T-helper 2 cell treated with Interferon-gamma antibody and Interleukin-4, amounts not matched to agents 100 ng/mL and 5 ng/mL, for 36 hours (primary cell): ENCODE data around the gene LZTFL1. TPM values are rescaled to one million over a fixed set of nuclear protein-coding genes. Genes with fewer than 3 reads are reported as not detected.

Source experiments
- intact Hi-C: fragments of 100-400 bp; cut with micrococcal nuclease; formaldehyde crosslinking; loops from one replicate; pipeline ENCODE4 v1.15.1; 2023
- total RNA-seq: library from RNA; stranded (reverse); gene quantifications from 2 replicates; pipeline ENCODE4 v1.2.3, GENCODE V29; 2022

LZTFL1 gene
- total RNA-seq, 1 donor from 2014 or later = 6.5 TPM

DNA sequence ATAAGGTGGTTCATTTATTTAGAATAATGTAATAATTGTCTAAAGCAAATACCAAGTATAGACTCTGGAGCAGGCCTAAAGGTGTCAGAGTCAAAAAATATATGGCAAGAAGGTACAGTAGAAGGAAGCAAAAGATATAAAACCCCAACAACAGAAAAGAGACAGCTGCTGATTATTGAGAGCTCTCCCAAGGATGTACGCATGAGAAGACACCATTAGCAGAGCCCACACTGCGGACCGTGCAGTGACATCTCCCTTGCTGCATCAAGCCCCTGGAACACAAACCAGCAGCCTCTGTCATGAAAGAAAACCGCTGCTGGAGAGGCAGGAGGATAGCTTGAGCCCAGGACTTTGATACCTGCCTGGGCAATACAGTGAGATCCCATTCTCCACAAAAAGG is 27.6 kb downstream of the LZTFL1 start:
- intact Hi-C loops = no loop called here

DNA sequence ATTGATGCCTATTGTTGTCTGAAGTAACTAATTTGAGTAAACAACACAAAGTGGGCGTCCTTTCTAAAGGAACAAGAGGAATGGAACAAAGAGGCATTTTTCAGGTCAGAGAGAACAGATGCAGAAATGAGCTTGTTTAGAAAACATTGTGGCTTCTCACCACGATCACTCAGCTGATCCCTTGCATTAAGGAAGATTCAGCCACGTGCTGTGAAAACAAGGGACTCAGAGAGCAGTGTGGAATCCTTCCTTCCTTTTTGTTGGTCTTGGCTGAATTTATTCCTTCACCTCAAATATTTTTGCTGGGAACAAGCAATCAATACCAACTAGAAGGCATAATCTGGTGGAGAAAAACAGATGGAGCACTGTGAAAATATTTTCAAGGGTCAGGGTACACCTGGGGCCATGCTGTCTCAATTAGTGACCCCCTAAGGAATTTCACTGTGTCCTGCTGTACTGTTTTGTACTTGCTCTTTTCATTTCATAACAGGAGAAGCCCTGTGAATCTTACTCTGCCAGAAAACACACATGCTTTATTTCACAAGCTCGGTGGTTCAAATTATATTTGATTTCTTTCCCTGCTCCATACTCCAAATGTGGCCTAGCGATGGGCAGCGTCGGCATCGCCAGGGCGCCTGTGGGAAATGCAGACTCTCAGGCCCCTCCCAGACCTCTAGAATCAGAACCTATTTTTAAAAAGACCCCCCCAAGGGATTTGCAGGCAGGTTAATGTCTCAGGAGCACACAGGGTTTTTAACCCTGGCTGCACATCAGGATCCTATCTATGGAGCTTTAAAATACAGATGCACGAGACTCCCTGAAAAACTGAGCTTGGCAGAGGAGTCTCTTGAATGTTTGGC is 34.0 kb downstream of the LZTFL1 start:
- intact Hi-C loops = no loop called here

- intact Hi-C loops = no loop called here
These were observed 34.8 kb downstream of the LZTFL1 start for GRCh38 chr3:45807133-45807532.

DNA sequence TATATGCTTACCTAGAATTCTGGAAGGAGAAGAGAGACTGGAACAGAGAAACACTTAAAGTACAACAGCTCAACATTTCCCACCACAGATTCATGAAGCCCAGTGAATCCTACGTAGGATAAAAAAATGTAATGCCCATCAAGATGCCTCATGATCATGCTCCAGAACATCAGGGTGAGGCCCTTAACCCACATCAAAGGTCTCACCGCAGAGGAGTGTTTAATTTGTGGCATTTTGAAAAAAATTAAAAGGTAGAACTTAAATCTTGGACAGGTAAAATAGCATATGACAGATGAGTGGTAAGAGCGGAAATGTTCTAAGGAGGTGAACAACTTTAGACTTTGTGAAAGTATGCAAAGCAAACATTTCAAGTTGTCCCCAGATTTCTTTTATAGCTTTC is 35.8 kb downstream of the LZTFL1 start:
- intact Hi-C loops = no loop called here

- intact Hi-C loops = no loop called here
These were observed 38.5 kb downstream of the LZTFL1 start for GRCh38 chr3:45803252-45803935.

- intact Hi-C loops = no loop called here
These were observed 39.8 kb downstream of the LZTFL1 start for GRCh38 chr3:45802146-45802545.

DNA sequence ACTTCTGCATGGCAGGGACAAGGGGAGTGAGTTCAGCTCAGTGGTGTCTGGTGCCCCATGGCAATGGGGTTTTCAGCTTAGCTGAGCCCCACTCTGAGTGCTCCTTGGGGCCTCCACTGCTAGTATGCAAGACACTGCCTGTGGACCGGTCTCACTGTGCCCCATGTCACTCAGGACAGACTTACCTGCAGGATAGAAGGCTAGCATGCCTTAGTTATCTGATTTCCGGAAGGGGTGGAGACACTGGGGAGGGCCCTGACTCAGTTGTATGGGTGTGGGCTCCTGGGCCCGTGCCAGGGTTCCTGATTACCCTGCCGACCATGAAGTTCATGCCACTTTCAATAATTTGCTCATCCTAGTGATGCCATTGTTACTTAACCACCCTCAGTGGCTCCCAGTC is 41.3 kb downstream of the LZTFL1 start:
- intact Hi-C loops = no loop called here

- intact Hi-C loops = no loop called here
These were observed 42.3 kb downstream of the LZTFL1 start for GRCh38 chr3:45799586-45799985.

DNA sequence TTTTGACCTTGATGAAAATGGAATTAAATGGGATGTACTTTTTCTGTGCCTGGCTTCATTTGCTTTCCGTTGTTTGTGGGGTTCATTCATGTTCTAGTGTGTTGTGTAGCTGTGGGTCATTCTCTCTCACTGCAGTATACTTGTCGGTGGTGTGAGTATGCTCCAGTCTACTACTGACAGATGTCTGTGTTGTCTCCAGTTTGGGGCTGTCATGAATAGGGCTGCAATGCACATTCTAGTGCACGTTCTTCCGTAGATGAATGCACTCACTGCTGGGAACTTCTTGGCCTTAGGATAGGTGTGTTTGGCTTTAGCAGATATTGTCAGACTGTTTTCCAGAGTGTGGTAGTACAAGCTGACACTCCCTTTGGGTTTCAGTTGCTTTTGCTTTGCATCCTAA is 43.9 kb downstream of the LZTFL1 start:
- intact Hi-C loops = no loop called here

DNA sequence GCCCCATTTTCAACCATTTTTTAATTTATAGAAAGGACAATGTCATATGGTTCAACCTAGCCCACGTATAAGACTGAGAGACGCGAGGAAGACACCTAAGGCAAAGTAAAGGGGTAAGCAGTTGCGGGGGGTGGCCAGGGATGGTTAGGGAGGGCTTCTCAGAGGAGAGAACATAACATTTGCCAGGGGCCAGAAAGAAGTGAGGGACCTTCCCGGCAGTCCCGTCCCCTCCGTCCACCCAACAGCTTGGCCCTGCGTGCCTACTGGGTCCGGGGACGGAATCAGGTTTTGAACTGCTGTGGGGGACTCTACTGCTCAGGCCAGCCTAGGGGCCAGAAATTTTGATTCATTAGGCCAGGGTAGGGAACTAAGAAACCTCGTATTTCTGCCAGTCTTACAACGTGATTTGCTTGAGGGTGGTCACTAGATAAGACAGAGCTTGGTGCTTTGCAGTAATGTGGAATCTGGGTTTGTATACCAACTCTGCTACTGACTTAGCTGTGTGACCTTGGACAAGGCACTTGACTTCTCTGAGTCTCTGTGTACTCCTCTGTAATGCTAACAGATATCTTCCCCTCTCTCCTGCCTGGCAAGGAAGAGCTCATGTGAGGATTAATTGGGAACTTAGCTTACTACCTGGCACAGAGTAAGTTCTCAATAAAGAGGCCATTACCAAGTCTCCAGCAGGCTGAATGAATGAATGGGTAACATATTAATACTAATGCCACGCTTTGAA is 44.8 kb downstream of the LZTFL1 start:
- intact Hi-C loops = no loop called here

DNA sequence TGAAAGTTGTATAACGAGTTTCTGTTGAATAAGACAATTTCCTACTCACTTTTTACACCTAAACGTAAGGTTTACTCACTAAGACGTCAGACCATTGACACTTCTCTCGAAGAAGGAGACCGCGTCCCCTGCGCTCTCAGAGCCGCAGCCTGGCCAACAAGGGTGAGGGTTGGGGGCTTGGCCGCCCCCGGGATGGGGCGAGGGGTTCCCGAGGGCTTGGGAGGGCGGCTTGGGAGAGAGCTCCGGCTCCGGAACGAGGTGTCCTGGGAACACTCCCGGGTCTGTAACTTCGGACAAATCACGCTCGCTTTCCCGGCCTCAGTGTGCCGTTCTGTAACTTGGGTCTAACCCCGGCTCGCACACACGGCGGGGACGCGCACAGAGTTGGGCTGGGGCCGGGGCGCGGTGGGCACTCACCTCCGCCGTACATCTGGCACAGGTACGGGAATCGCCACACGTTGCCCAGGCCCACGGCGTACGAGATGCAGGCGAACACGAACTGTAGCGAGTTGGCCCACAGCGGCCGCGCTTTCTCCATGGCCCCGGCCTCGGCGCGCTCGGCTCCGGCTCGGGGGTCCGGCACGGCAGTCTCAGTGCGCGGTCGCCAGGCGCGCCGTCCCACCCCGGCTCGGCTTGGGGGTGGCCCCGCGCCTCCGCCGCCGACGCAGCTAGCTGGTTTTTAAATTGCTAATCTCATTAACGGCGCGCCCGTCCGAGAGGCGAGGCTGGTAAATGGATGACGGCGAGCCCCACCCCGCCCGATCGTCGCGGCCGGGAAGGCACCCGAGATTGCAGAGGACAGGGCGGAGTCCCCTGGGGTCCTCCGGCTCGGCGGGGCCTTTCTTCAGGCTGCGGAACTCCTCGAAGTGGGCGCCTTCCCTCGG is 45.8 kb downstream of the LZTFL1 start, which contains the start of gene SLC6A20:
TSS of gene SLC6A20 (minus strand) at position 655 of the 884 bp plus-strand sequence. CDS start at position 538, 117 bp downstream.
- intact Hi-C loops = no loop called here

GRCh38 chr3:45795509-45795881 is 46.4 kb downstream of the LZTFL1 start:
- intact Hi-C loops = no loop called here

- intact Hi-C loops = no loop called here
These were observed 47.3 kb downstream of the LZTFL1 start for GRCh38 chr3:45794660-45795059.

GRCh38 chr3:45794177-45794560 is 47.8 kb downstream of the LZTFL1 start:
- intact Hi-C loops = no loop called here

DNA sequence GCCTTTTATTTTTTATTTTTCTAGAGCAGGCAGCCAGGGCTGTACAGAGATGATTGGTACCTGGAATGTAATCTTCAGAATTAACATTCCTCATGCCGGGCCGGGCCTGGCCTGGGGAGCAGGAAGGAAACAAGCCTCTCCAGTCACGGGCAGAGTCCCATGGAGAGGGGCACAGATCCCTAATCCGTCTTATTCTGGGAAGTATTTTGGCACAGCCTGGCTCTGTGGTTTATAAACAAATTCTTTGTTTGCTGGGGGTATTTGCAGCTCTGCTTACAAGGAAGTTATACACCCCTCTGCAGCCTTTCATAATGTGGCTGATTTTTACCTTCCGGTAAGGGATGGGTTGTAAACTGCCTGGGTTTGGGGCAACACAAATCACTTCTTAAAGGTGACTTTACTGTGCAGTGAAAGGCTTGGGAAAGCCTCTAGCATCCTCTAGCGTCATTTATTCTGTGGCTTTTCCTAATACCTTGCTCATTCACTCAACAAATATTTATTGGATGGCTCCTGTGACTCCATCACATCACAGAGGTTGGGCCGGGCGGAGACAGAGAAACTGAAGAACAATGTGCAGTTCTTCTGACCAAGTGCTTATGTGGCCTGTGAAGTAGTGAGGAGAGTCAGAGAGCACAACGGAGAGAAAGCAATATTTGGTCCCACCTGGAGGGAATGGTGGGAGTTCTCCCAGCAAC is 48.3 kb downstream of the LZTFL1 start:
- intact Hi-C loops = no loop called here

- intact Hi-C loops = no loop called here
These were observed 49.3 kb downstream of the LZTFL1 start for GRCh38 chr3:45792516-45793172.

DNA sequence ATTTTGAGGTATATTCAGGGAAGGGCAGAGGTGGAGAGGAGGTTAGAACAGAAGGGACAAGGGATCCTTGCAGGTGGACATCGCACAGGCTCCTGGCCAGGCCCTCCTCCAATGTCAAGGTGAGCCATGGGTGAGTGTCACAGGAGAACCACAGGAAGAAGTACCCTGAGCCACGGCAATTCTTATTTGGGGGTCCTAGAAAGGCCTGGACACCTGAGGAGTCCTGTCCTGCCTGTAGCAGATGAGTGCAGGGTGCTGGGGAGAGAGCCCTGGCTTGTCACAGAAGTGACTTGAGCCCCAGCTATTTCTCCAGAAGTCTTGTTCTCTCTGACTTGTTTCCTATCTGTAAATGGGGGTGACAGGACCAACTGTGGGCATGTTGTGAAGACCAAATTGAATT is 49.9 kb downstream of the LZTFL1 start:
- intact Hi-C loops = no loop called here

DNA sequence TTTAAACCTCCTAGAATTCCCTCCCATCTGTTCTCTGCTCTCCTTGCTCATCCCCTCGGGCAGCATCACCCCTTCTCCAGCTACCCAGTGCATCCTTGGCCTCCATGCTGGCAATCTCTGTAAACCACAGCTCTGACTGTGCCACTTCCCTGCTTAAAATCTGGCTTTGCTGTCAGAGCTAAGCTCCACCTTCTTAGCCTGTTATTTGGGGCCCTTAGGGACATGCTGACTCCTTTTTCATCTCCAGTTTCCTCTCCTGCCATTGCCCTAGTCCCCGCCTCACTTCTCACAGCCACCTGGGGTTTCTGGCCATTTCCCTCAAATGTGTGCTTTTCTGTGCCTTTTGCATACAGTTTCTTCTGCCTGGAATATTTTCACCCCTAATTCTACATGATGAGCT is 51.3 kb downstream of the LZTFL1 start:
- intact Hi-C loops = no loop called here

GRCh38 chr3:45789235-45789812 is 52.6 kb downstream of the LZTFL1 start:
- intact Hi-C loops = no loop called here

- intact Hi-C loops = no loop called here
These were observed 54.4 kb downstream of the LZTFL1 start for GRCh38 chr3:45787551-45787950.
